ENCODE results near the gene ZBTB20. TPM values are rescaled to one million over a fixed set of nuclear protein-coding genes. Genes with fewer than 3 reads are reported as not detected.

ZBTB20 gene
- total and polyA plus RNA-seq, 10 of the 15 experiments (the other 5 are each of a cell fraction or from before 2014, with no cell fraction given) = 0.20 to 5.5 (median 2.2) TPM

GRCh38 chr3:114666623-114667022, 480.5 kb downstream of the ZBTB20 start:
- BruUV-seq (replicated peaks) = no TSS peak
- no peaks in the 10 kb centered on the region for H3K4me1 ChIP-seq (ENCODE audit: control insufficient read depth, insufficient read depth, low read length)
- no peak for TF ChIP-seq BCL3 (IDR thresholded peaks at IDR 0.05; ENCODE audit: borderline replicate concordance, insufficient read depth, low read depth, low read length, poor library complexity, severe bottlenecking)
- no peak for TF ChIP-seq IKZF1 (conservative IDR thresholded peaks at IDR 0.05)
- no peak for TF ChIP-seq JUNB (IDR thresholded peaks at IDR 0.05)
- TF ChIP-seq, protein P1, sequence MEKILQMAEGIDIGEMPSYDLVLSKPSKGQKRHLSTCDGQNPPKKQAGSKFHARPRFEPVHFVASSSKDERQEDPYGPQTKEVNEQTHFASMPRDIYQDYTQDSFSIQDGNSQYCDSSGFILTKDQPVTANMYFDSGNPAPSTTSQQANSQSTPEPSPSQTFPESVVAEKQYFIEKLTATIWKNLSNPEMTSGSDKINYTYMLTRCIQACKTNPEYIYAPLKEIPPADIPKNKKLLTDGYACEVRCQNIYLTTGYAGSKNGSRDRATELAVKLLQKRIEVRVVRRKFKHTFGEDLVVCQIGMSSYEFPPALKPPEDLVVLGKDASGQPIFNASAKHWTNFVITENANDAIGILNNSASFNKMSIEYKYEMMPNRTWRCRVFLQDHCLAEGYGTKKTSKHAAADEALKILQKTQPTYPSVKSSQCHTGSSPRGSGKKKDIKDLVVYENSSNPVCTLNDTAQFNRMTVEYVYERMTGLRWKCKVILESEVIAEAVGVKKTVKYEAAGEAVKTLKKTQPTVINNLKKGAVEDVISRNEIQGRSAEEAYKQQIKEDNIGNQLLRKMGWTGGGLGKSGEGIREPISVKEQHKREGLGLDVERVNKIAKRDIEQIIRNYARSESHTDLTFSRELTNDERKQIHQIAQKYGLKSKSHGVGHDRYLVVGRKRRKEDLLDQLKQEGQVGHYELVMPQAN (conservative IDR thresholded peaks at IDR 0.05) = no peak
- TF ChIP-seq CEBPB (IDR thresholded peaks at IDR 0.05; ENCODE audit: borderline replicate concordance in 1 of 2, low read depth in 2 of 2, low read length in 2 of 2) = no peak
- no peak for TF ChIP-seq NR2C2 (IDR thresholded peaks at IDR 0.05; ENCODE audit: borderline replicate concordance, control insufficient read depth, insufficient read length, low read depth)
- TF ChIP-seq, protein P2, sequence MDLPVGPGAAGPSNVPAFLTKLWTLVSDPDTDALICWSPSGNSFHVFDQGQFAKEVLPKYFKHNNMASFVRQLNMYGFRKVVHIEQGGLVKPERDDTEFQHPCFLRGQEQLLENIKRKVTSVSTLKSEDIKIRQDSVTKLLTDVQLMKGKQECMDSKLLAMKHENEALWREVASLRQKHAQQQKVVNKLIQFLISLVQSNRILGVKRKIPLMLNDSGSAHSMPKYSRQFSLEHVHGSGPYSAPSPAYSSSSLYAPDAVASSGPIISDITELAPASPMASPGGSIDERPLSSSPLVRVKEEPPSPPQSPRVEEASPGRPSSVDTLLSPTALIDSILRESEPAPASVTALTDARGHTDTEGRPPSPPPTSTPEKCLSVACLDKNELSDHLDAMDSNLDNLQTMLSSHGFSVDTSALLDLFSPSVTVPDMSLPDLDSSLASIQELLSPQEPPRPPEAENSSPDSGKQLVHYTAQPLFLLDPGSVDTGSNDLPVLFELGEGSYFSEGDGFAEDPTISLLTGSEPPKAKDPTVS (IDR thresholded peaks at IDR 0.05; ENCODE audit: low read depth, low read length) = no peak
- no peak for TF ChIP-seq MEF2B (IDR thresholded peaks at IDR 0.05; ENCODE audit: partially characterized antibody, poor library complexity, severe bottlenecking)
- no peak for TF ChIP-seq RAD21 (IDR thresholded peaks at IDR 0.05; ENCODE audit: insufficient read depth, low read depth, low read length)
- no peak for TF ChIP-seq YBX1 (IDR thresholded peaks at IDR 0.05)
- TF ChIP-seq SIX5 (IDR thresholded peaks at IDR 0.05; ENCODE audit: low read depth, low read length, severe bottlenecking) = no peak
- no peak for TF ChIP-seq MTA3 (IDR thresholded peaks at IDR 0.05; ENCODE audit: borderline replicate concordance, low read length)
- no peak for TF ChIP-seq CREM (IDR thresholded peaks at IDR 0.05; ENCODE audit: low read depth)
- TF ChIP-seq TCF3 (IDR thresholded peaks at IDR 0.05; ENCODE audit: borderline replicate concordance, insufficient read depth, low read depth, low read length) = no peak
- TF ChIP-seq SMAD1 (IDR thresholded peaks at IDR 0.05; ENCODE audit: low read depth, partially characterized antibody) = no peak
- no peak for TF ChIP-seq GABPA (IDR thresholded peaks at IDR 0.05; ENCODE audit: low read depth)

More at GRCh38 chr3:114666623-114667022, 480.5 kb downstream of the ZBTB20 start:
- ChIA-PET RAD21 (ENCODE audit: unreplicated experiment) (no interaction called here), SMC1A (ENCODE audit: uncharacterized antibody, unreplicated experiment) (no interaction called here), POLR2A (no interaction called here), CTCF (no interaction called here)
- Histone ChIP-seq H3K9me3 (replicated peaks; ENCODE audit: control insufficient read depth, insufficient read depth, low read length) (no peaks in the 10 kb centered on the region), H3K27me3 (replicated peaks in 1 of 2; ENCODE audit: control insufficient read depth in 2 of 2, insufficient read depth in 2 of 2, low read length in 1 of 2) (no peaks in the 10 kb centered on the region), H2AFZ (ENCODE audit: control insufficient read depth, low read depth, low read length) (no peak overlapping the region), H4K20me1 (ENCODE audit: control insufficient read depth, insufficient read depth) (no peaks in the 10 kb centered on the region), H3K36me3 (ENCODE audit: control insufficient read depth in 2 of 2, insufficient read depth in 2 of 2, low read length in 1 of 2) (no peaks in the 10 kb centered on the region), H3K4me2 (ENCODE audit: control insufficient read depth, insufficient read depth) (no peak overlapping the region), H3K27ac (ENCODE audit: control insufficient read depth, insufficient read depth) (no peak overlapping the region), H3K79me2 (ENCODE audit: control insufficient read depth, insufficient read depth, low read length) (no peaks in the 10 kb centered on the region), H3K4me3 (no peak overlapping the region), H3K9ac (ENCODE audit: control insufficient read depth, insufficient read depth, low read length) (no peak overlapping the region)
- intact Hi-C loops (cut with micrococcal nuclease; ENCODE audit: unreplicated experiment) (no loop called here), in situ Hi-C loops (cut with MboI) (no loop called here)
- ATAC-seq (no peak), FAIRE-seq (no peak), DNase-seq (ENCODE audit: low read depth, low spot score) (no peak)
- 63% methylated on average over 3 of the region's 3 CpGs for WGBS (ENCODE audit: insufficient coverage, insufficient replicate concordance, low lambda C conversion rate, missing lambda C conversion rate)
